Suprapubic skin (tissue), 3 donors: ENCODE data around the gene TSHZ2.

Experiments
- POLR2A ChIP-seq, 2 donors: fragments of 450-650 bp; IDR thresholded peaks; one replicate each; pipeline ENCODE4 v1.6.1; 2017; ENCODE audit warnings: antibody characterized with exemption in 2 of 2, mild to moderate bottlenecking in 2 of 2, moderate library complexity in 2 of 2
- TF ChIP-seq, protein P1 (sequence below), 2 donors: fragments of 200-600 bp in 1 of 2; fragments of 450-650 bp in 1 of 2; sonication (generic) in 1 of 2; IDR thresholded peaks; one replicate each; pipeline ENCODE4 v1.5.1; 2016 to 2019; ENCODE audit warnings: antibody characterized with exemption in 2 of 2, mild to moderate bottlenecking in 1 of 2, moderate library complexity in 1 of 2

DNA sequence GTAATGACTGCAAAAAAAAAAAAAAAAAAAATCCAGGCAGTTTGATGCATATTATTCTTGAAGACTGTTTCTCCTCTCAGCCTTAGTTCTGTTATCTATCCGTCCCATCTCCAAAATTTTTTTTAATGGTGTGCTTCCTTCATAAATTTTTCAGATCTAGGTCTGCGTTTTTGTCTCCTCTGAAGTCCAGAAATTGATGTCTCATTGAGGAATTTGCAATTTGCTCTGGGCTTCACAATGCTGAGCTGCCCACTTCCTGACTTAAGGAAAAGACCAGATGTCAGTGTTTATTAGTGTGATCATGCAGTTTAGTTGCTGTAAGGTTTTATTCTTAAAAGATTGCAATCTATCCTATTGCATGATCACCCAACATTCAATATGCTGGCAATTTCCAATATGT lies 323.9 kb downstream of the TSHZ2 start:
- no peak for TF ChIP-seq POLR2A (IDR thresholded peaks at IDR 0.05)
- TF ChIP-seq, protein P1, sequence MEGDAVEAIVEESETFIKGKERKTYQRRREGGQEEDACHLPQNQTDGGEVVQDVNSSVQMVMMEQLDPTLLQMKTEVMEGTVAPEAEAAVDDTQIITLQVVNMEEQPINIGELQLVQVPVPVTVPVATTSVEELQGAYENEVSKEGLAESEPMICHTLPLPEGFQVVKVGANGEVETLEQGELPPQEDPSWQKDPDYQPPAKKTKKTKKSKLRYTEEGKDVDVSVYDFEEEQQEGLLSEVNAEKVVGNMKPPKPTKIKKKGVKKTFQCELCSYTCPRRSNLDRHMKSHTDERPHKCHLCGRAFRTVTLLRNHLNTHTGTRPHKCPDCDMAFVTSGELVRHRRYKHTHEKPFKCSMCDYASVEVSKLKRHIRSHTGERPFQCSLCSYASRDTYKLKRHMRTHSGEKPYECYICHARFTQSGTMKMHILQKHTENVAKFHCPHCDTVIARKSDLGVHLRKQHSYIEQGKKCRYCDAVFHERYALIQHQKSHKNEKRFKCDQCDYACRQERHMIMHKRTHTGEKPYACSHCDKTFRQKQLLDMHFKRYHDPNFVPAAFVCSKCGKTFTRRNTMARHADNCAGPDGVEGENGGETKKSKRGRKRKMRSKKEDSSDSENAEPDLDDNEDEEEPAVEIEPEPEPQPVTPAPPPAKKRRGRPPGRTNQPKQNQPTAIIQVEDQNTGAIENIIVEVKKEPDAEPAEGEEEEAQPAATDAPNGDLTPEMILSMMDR (IDR thresholded peaks at IDR 0.05): no peak
